Measurements from ENCODE around the gene WIZ.

The WIZ gene

DNA sequence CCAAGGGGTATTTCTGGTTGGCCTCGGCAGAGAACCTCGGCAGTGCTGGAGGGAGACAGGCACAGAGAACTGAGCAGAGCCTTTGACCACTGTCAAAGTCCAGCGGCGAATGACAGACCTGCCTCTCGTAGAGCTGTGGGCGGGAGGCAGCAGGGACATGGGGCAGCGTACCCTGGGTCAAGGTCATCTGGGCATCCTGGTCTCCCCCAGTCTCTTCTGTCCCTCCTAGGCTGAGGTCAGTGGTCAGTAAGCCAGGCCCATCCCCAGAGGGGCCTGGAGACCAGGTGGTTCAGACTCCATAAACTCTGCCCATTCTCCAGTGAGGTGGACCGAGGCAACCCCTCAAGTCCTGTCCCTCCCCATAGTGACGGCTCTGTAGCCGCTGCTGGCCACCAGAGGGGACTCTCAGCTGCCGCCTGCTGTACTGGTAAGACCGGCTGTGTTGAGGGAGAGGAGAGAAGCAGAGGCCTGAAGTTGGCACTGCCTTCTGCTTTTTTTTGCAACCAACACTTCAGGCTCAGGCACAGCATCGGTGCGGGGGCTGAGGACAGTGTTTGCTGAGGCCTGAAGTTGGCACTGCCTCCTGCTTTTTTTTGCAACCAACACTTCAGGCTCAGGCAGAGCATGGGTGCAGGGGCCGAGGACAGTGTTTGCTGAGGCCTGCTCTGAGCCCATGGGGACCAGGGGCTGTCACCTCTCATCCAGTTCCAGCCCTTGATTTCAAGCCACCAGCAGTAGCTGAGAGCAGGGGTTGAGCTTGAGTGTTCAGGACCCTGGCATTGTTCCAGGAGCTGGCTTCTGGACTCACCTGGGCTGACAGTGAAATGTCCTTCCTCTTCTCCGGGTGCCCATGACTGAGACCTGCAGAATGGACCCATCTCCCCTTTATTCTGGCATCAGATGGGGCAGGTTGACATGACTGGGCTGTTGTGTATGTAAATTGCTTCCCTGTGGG lies 29.9 kb upstream of the WIZ start, which contains the start of gene PGLYRP2:
Gene PGLYRP2 (minus strand): TSS at position 111 of the 955 bp plus-strand sequence. CDS start 130 bp downstream, outside the sequence.
- no peak within 1 kb of the TSS for H3K27ac ChIP-seq (ENCODE audit: low read length)
- no peak for ATAC-seq (ENCODE audit: insufficient read depth, low read depth)
- DNase-seq, result no peak
- no peaks in the 10 kb centered on the region for H3K4me1 ChIP-seq (ENCODE audit: insufficient read depth, low read length)
- no peak within 1 kb of the TSS for H3K4me3 ChIP-seq (ENCODE audit: low read depth in 1 of 2, low read length in 2 of 2)
- H3K4me2 ChIP-seq (ENCODE audit: insufficient read depth, low read length), result no peak within 1 kb of the TSS
- H3K9me3 ChIP-seq (ENCODE audit: insufficient read depth, low read length, severe bottlenecking), result no peaks in the 10 kb centered on the region
- no peaks in the 10 kb centered on the region for H4K20me1 ChIP-seq (ENCODE audit: insufficient read depth, low read length)
- H3K27me3 ChIP-seq (ENCODE audit: insufficient read depth, low read length, poor library complexity), result no peaks in the 10 kb centered on the region
- TF ChIP-seq, protein P1, sequence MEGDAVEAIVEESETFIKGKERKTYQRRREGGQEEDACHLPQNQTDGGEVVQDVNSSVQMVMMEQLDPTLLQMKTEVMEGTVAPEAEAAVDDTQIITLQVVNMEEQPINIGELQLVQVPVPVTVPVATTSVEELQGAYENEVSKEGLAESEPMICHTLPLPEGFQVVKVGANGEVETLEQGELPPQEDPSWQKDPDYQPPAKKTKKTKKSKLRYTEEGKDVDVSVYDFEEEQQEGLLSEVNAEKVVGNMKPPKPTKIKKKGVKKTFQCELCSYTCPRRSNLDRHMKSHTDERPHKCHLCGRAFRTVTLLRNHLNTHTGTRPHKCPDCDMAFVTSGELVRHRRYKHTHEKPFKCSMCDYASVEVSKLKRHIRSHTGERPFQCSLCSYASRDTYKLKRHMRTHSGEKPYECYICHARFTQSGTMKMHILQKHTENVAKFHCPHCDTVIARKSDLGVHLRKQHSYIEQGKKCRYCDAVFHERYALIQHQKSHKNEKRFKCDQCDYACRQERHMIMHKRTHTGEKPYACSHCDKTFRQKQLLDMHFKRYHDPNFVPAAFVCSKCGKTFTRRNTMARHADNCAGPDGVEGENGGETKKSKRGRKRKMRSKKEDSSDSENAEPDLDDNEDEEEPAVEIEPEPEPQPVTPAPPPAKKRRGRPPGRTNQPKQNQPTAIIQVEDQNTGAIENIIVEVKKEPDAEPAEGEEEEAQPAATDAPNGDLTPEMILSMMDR (IDR thresholded peaks at IDR 0.05; ENCODE audit: borderline replicate concordance, extremely low read depth, low read length, poor library complexity, severe bottlenecking), result no peak
- no peak for TF ChIP-seq EZH2 (IDR thresholded peaks at IDR 0.05; ENCODE audit: borderline replicate concordance, low read depth, low read length, severe bottlenecking)
- no peak within 1 kb of the TSS for H3K9ac ChIP-seq (ENCODE audit: low read depth, low read length)
- H2AFZ ChIP-seq (ENCODE audit: low read depth, low read length), result no peak within 1 kb of the TSS
- no peaks in the 10 kb centered on the region for H3K79me2 ChIP-seq (ENCODE audit: insufficient read depth, low read length)
- H3K36me3 ChIP-seq (ENCODE audit: insufficient read depth, low read length), result no peaks in the 10 kb centered on the region

DNA sequence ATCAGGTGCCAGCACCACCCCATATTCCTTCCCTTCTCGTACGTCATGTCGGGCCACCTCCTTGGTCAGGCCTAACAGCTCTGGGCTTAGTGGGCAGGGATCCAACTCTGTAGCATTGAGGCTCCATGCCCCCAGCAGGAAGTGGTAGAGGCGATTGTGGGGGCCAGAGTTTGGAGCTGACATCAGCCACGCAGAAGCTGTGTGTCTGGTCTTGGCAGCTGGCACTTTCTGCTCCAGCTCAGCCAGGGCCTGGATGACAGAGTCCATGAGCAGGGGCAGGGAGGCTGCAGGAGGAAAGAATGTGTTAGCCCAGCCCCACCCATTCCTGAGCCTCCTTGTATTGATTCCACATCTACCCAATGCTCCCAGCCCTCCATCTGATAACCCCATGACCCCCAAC lies 26.6 kb upstream of the WIZ start:
- no peaks in the 10 kb centered on the region for H3K4me1 ChIP-seq (ENCODE audit: insufficient read depth, low read length)
- no peaks in the 10 kb centered on the region for H3K36me3 ChIP-seq (ENCODE audit: insufficient read depth, low read length)
- ATAC-seq (ENCODE audit: insufficient read depth, low read depth), result peak; percentile 50; the same call in 1 of the 3 replicates
- peak; percentile 28 for DNase-seq
- no peak overlapping the region; the same call in 1 of the 2 replicates for H3K27ac ChIP-seq (ENCODE audit: low read length)
- H3K9me3 ChIP-seq (ENCODE audit: insufficient read depth, low read length, severe bottlenecking), result no peaks in the 10 kb centered on the region
- H3K4me2 ChIP-seq (ENCODE audit: insufficient read depth, low read length), result no peak overlapping the region
- H2AFZ ChIP-seq (ENCODE audit: low read depth, low read length), result no peak overlapping the region
- H3K79me2 ChIP-seq (ENCODE audit: insufficient read depth, low read length), result no peaks in the 10 kb centered on the region
- no peaks in the 10 kb centered on the region for H4K20me1 ChIP-seq (ENCODE audit: insufficient read depth, low read length)
- TF ChIP-seq, protein P1 (IDR thresholded peaks at IDR 0.05; ENCODE audit: borderline replicate concordance, extremely low read depth, low read length, poor library complexity, severe bottlenecking), result no peak
- H3K4me3 ChIP-seq (ENCODE audit: low read depth in 1 of 2, low read length in 2 of 2), result no peak overlapping the region
- H3K27me3 ChIP-seq (ENCODE audit: insufficient read depth, low read length, poor library complexity), result no peaks in the 10 kb centered on the region
- no peak overlapping the region for H3K9ac ChIP-seq (ENCODE audit: low read depth, low read length)

DNA sequence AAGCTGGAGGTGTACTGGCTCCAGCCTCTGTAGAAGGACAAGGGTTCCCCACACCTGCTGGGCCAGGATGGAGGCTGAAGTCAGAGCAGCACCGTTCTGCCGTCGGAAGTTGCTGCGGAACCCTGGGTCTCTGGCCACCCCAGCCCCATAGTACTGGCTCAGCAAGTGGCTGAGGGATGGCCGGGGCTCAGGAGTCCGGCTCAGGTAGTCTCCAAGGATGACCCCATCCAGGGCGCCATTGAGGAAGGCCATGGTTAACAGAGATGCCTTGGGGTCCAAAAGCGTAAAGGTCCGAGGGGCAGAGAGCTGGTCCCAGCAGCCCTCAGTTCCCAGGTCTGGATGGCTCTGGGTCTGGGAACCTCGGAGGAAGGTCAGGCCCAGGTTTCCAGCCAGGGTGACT lies 25.9 kb upstream of the WIZ start:
- H3K4me2 ChIP-seq (ENCODE audit: insufficient read depth, low read length), result no peak overlapping the region
- no peaks in the 10 kb centered on the region for H3K27me3 ChIP-seq (ENCODE audit: insufficient read depth, low read length, poor library complexity)
- H2AFZ ChIP-seq (ENCODE audit: low read depth, low read length), result no peak overlapping the region
- no peaks in the 10 kb centered on the region for H3K36me3 ChIP-seq (ENCODE audit: insufficient read depth, low read length)
- no peak overlapping the region for H3K27ac ChIP-seq (ENCODE audit: low read length)
- H4K20me1 ChIP-seq (ENCODE audit: insufficient read depth, low read length), result no peaks in the 10 kb centered on the region
- DNase-seq (no peak), ATAC-seq (ENCODE audit: insufficient read depth, low read depth) (no peak)
- no peak overlapping the region for H3K4me3 ChIP-seq (ENCODE audit: low read depth in 1 of 2, low read length in 2 of 2)
- H3K79me2 ChIP-seq (ENCODE audit: insufficient read depth, low read length), result no peaks in the 10 kb centered on the region
- no peak overlapping the region for H3K9ac ChIP-seq (ENCODE audit: low read depth, low read length)
- no peaks in the 10 kb centered on the region for H3K4me1 ChIP-seq (ENCODE audit: insufficient read depth, low read length)
- H3K9me3 ChIP-seq (ENCODE audit: insufficient read depth, low read length, severe bottlenecking), result no peaks in the 10 kb centered on the region
- TF ChIP-seq, protein P1 (IDR thresholded peaks at IDR 0.05; ENCODE audit: borderline replicate concordance, extremely low read depth, low read length, poor library complexity, severe bottlenecking), result no peak
- no peak for TF ChIP-seq EZH2 (IDR thresholded peaks at IDR 0.05; ENCODE audit: borderline replicate concordance, low read depth, low read length, severe bottlenecking)
